IMR-90 (cell line): ENCODE data around the gene KCMF1. TPM values are rescaled to one million over a fixed set of nuclear protein-coding genes. Genes with fewer than 3 reads are reported as not detected.

Experiments used
- ATAC-seq: fragments of 200-7000 bp; cut with Tn5 transposase; 2 replicates; pipeline ENCODE4 v1.9.1; 2020; ENCODE audit warnings: low read depth, mild to moderate bottlenecking, moderate library complexity
- BruUV-seq: library from RNA; stranded (reverse); fragments of 400-500 nt; replicated peaks from 2 replicates; lab custom pipeline; 2021; lab: Mats Ljungman, UMichigan
- CTCF ChIA-PET: fragments of 300-600 bp; formaldehyde crosslinking; extraction: SDS; loops from one replicate; lab custom pipeline; 2021; ENCODE audit warnings: antibody characterized with exemption; lab: Yijun Ruan, JAX
- POLR2A ChIA-PET: fragments of 300-600 bp; sonication (Branson Sonifier 250); formaldehyde crosslinking; loops from one replicate; lab custom pipeline; 2022; ENCODE audit warnings: antibody characterized with exemption; ENCODE audit not compliant: unreplicated experiment; lab: Charles Lee
- DNase-seq: peaks from one replicate; pipeline ENCODE4 v3.0.0; 2013
- H2AFZ ChIP-seq: replicated peaks from 2 replicates; pipeline ENCODE3; 2013; ENCODE audit warnings: low read length, mild to moderate bottlenecking; ENCODE audit not compliant: poor library complexity
- H2AK5ac ChIP-seq: 2 replicates; pipeline ENCODE4 v1.6.1; 2013; ENCODE audit warnings: low read depth, low read length, inconsistent platforms
- H2AK9ac ChIP-seq: replicated peaks from 2 replicates; pipeline ENCODE3; 2013; ENCODE audit warnings: mild to moderate bottlenecking, low read depth, low read length, moderate library complexity; ENCODE audit not compliant: poor library complexity
- H2BK120ac ChIP-seq: 2 replicates; pipeline ENCODE4 v1.6.1; 2013; ENCODE audit warnings: low read depth, low read length, inconsistent platforms
- H2BK15ac ChIP-seq: 3 replicates; pipeline ENCODE4 v1.6.1; 2013; ENCODE audit warnings: low read depth, low read length, inconsistent platforms
- H2BK20ac ChIP-seq: 2 replicates; pipeline ENCODE4 v1.6.1; 2013; ENCODE audit warnings: low read depth, mild to moderate bottlenecking, inconsistent platforms, low read length, moderate library complexity
- H2BK5ac ChIP-seq: 2 replicates; pipeline ENCODE4 v1.6.1; 2013; ENCODE audit warnings: mild to moderate bottlenecking, low read depth, low read length, inconsistent platforms; ENCODE audit not compliant: poor library complexity, severe bottlenecking
- H3K14ac ChIP-seq: replicated peaks from 2 replicates; pipeline ENCODE4 v1.6.1; 2013; ENCODE audit warnings: low read depth, low read length, inconsistent platforms
- H3K18ac ChIP-seq: 2 replicates; pipeline ENCODE4 v1.6.1; 2013; ENCODE audit warnings: low read depth, low read length, control low read depth
- H3K23ac ChIP-seq: 2 replicates; pipeline ENCODE4 v1.6.1; 2013; ENCODE audit warnings: low read depth, low read length, inconsistent platforms
- H3K27ac ChIP-seq: 2 replicates; pipeline ENCODE4 v1.5.1; 2013; ENCODE audit warnings: mild to moderate bottlenecking, control low read depth, low read length; ENCODE audit not compliant: insufficient read depth
- H3K27me3 ChIP-seq: 2 replicates; pipeline ENCODE4 v1.6.1; 2013; ENCODE audit warnings: low read length; ENCODE audit not compliant: control insufficient read depth, insufficient read depth
- H3K36me3 ChIP-seq: 2 replicates; pipeline ENCODE4 v1.6.1; 2013; ENCODE audit warnings: low read length, mixed read lengths; ENCODE audit not compliant: control insufficient read depth, insufficient read depth
- H3K4ac ChIP-seq: 2 replicates; pipeline ENCODE4 v1.6.1; 2013; ENCODE audit warnings: low read depth, low read length, inconsistent platforms
- H3K4me1 ChIP-seq: 2 replicates; pipeline ENCODE4 v1.6.1; 2013; ENCODE audit warnings: low read length, mixed read lengths; ENCODE audit not compliant: control insufficient read depth, insufficient read depth
- H3K4me2 ChIP-seq: 2 replicates; pipeline ENCODE4 v1.6.1; 2013; ENCODE audit warnings: low read depth, mild to moderate bottlenecking, control low read depth, low read length, moderate library complexity
- H3K4me3 ChIP-seq: 2 replicates; pipeline ENCODE4 v1.5.1; 2013; ENCODE audit warnings: low read depth, mild to moderate bottlenecking, control low read depth, low read length, moderate library complexity; ENCODE audit not compliant: insufficient read depth
- H3K56ac ChIP-seq: 2 replicates; pipeline ENCODE4 v1.6.1; 2013; ENCODE audit warnings: low read length, inconsistent platforms; ENCODE audit not compliant: insufficient read depth; ENCODE audit errors: extremely low read depth
- H3K79me1 ChIP-seq, 2 experiments: 2 replicates each; pipeline ENCODE4 v1.6.1; 2013; ENCODE audit warnings: low read length in 2 of 2, inconsistent platforms in 1 of 2, low read depth in 1 of 2
- H3K9ac ChIP-seq: 2 replicates; pipeline ENCODE4 v1.6.1; 2013; ENCODE audit warnings: low read depth, low read length, control low read depth
- H3K9me1 ChIP-seq: 2 replicates; pipeline ENCODE4 v1.6.1; 2013; ENCODE audit warnings: low read length, inconsistent platforms; ENCODE audit not compliant: insufficient read depth
- H3K9me3 ChIP-seq: 2 replicates; pipeline ENCODE4 v1.6.1; 2013; ENCODE audit warnings: low read length; ENCODE audit not compliant: control insufficient read depth, insufficient read depth
- H4K20me1 ChIP-seq: 2 replicates; pipeline ENCODE4 v1.6.1; 2013; ENCODE audit warnings: low read length, inconsistent platforms; ENCODE audit not compliant: insufficient read depth
- H4K5ac ChIP-seq: 2 replicates; pipeline ENCODE4 v1.6.1; 2013; ENCODE audit warnings: mild to moderate bottlenecking, low read depth, low read length, control low read depth
- H4K8ac ChIP-seq, 2 experiments: 2 replicates each; pipeline ENCODE4 v1.6.1; 2013; ENCODE audit warnings: low read depth in 2 of 2, low read length in 2 of 2, control low read depth in 1 of 2, inconsistent platforms in 1 of 2
- H4K91ac ChIP-seq: 2 replicates; pipeline ENCODE4 v1.6.1; 2013; ENCODE audit warnings: low read depth, low read length, inconsistent platforms; ENCODE audit not compliant: insufficient read depth
- BHLHE40 ChIP-seq: fragments of 150-350 bp; IDR thresholded peaks from 2 replicates; pipeline ENCODE4 v1.6.1; 2016; ENCODE audit warnings: mild to moderate bottlenecking, low read depth, low read length
- CEBPB ChIP-seq: IDR thresholded peaks from 2 replicates; pipeline ENCODE4 v1.6.1; 2012; ENCODE audit warnings: low read depth, low read length, improper control_type of control experiment
- CHD1 ChIP-seq: IDR thresholded peaks from 2 replicates; pipeline ENCODE4 v1.6.1; 2012; ENCODE audit warnings: low read depth, low read length, improper control_type of control experiment
- ELK1 ChIP-seq: fragments of 150-350 bp; IDR thresholded peaks from 2 replicates; pipeline ENCODE4 v1.6.1; 2016; ENCODE audit warnings: low read depth, mild to moderate bottlenecking, low read length, moderate library complexity, borderline replicate concordance
- FOS ChIP-seq: fragments of 150-350 bp; IDR thresholded peaks from 2 replicates; pipeline ENCODE4 v1.6.1; 2016; ENCODE audit warnings: low read depth, low read length
- MAFK ChIP-seq: IDR thresholded peaks from 2 replicates; pipeline ENCODE4 v1.6.1; 2012; ENCODE audit warnings: low read depth, low read length, improper control_type of control experiment
- MAZ ChIP-seq: IDR thresholded peaks from 2 replicates; pipeline ENCODE4 v1.6.1; 2012; ENCODE audit warnings: low read depth, mild to moderate bottlenecking, low read length, improper control_type of control experiment, moderate library complexity, borderline replicate concordance
- MXI1 ChIP-seq: IDR thresholded peaks from 2 replicates; pipeline ENCODE4 v1.6.1; 2012; ENCODE audit warnings: low read depth, mild to moderate bottlenecking, low read length, moderate library complexity, borderline replicate concordance
- NFE2L2 ChIP-seq: fragments of 150-350 bp; IDR thresholded peaks from 2 replicates; pipeline ENCODE4 v1.6.1; 2016; ENCODE audit warnings: low read depth, mild to moderate bottlenecking, low read length
- POLR2A ChIP-seq: IDR thresholded peaks from 2 replicates; pipeline ENCODE4 v1.6.1; 2012; ENCODE audit warnings: mild to moderate bottlenecking, low read depth, low read length
- RAD21 ChIP-seq: IDR thresholded peaks from 2 replicates; pipeline ENCODE4 v1.6.1; 2012; ENCODE audit warnings: low read length, improper control_type of control experiment
- RCOR1 ChIP-seq: IDR thresholded peaks from 2 replicates; pipeline ENCODE4 v1.6.1; 2012; ENCODE audit warnings: mild to moderate bottlenecking, low read length, improper control_type of control experiment; ENCODE audit not compliant: insufficient replicate concordance
- RFX5 ChIP-seq: IDR thresholded peaks from 2 replicates; pipeline ENCODE4 v1.8.0; 2012; ENCODE audit warnings: low read depth, mild to moderate bottlenecking, low read length, moderate library complexity
- SMC3 ChIP-seq: fragments of 150-350 bp; IDR thresholded peaks from 2 replicates; pipeline ENCODE4 v1.6.1; 2016; ENCODE audit warnings: low read depth, mild to moderate bottlenecking, antibody characterized with exemption, low read length, moderate library complexity
- WGBS, 2 experiments: methylation state at CpG; one replicate each; pipeline versions ENCODE4 v1.1.5 to v1.1.7; 2013; ENCODE audit warnings: missing lambda C conversion rate in 2 of 2; ENCODE audit not compliant: insufficient read length in 1 of 2; ENCODE audit errors: extremely low coverage in 2 of 2; 5-methylcytosine and 5-hydroxymethylcytosine counted together
- dilution Hi-C: fragments of 300-500 bp; cut with HindIII; formaldehyde crosslinking; loops from one replicate; pipeline ENCODE4 v1.14.3; 2018; ENCODE audit warnings: low sequenced_read_pairs; ENCODE audit not compliant: unreplicated experiment
- in situ Hi-C: fragments of 300-500 bp; cut with MboI; formaldehyde crosslinking; loops from 3 replicates; pipeline ENCODE4 v1.14.3; 2019; ENCODE audit warnings: low sequenced_read_pairs, inconsistent platforms, mixed read lengths
- intact Hi-C: fragments of 100-400 bp; cut with micrococcal nuclease; formaldehyde crosslinking; loops from 2 replicates; pipeline ENCODE4 v1.10.0; 2022
- polyA plus RNA-seq, 3 experiments: library from polyadenylated mRNA; depleted of rRNA; stranded (reverse); fragments of >200 nt; gene quantifications; 2 replicates each; pipeline ENCODE4 v1.2.3, GENCODE V29; 2012; ENCODE audit warnings: low replicate concordance in 1 of 3
- total RNA-seq: library from RNA; depleted of rRNA; stranded (reverse); fragments of >200 nt; gene quantifications from 2 replicates; pipeline ENCODE4 v1.2.3, GENCODE V29; 2012
- TF ChIP-seq, protein P1 (sequence below): fragments of 150-350 bp; IDR thresholded peaks from 2 replicates; pipeline ENCODE4 v1.6.1; 2017; ENCODE audit warnings: mild to moderate bottlenecking, antibody characterized with exemption, low read length, low read depth
- TF ChIP-seq, protein P2 (sequence below): conservative IDR thresholded peaks from 2 replicates; pipeline ENCODE4 v1.5.1; 2012; ENCODE audit warnings: mild to moderate bottlenecking, low read depth, low read length, improper control_type of control experiment

The KCMF1 gene
- total and polyA plus RNA-seq, 2 of the 4 experiments (the other 2 are of a cell fraction), result 49.9 to 108 TPM

GRCh38 chr2:85012431-85012830 is 41.5 kb downstream of the KCMF1 start:
- WGBS, 2 experiments, result 60% methylated on average over 1 of the region's 4 CpGs; no CpG with 5 or more reads in 1 of the 2 experiments
- Histone ChIP-seq H4K5ac (no peak overlapping the region), H2BK20ac (no peak overlapping the region), H3K4ac (no peak overlapping the region), H4K20me1 (peaks cover 80% of the 10 kb centered on the region), H3K56ac (no peak overlapping the region), H2AFZ (no peak overlapping the region), H3K4me2 (no peak overlapping the region), H2AK9ac (no peak overlapping the region), H3K23ac (peak overlapping the region; percentile 31; the same call in 1 of the 2 replicates), H3K9me3 (no peaks in the 10 kb centered on the region), H3K4me1 (peaks cover 21% of the 10 kb centered on the region), H3K79me1 (peaks cover 15 to 68% of the 10 kb centered on the region in 2 experiments), H3K27me3 (no peaks in the 10 kb centered on the region), H3K27ac (no peak overlapping the region), H3K14ac (no peak overlapping the region), H4K8ac (no peak overlapping the region), H3K9me1 (peaks cover 21% of the 10 kb centered on the region), H2BK15ac (no peak overlapping the region), H2BK120ac (no peak overlapping the region), H2BK5ac (peak overlapping the region; percentile 60), H3K4me3 (no peak overlapping the region), H3K9ac (no peak overlapping the region), H3K36me3 (peaks cover 9% of the 10 kb centered on the region), H3K18ac (no peak overlapping the region), H4K91ac (no peak overlapping the region), H2AK5ac (no peak overlapping the region)
- in situ Hi-C loops, result no loop called here
- BruUV-seq, result no TSS peak
- POLR2A ChIA-PET, result no interaction called here
- ATAC-seq (no peak), DNase-seq (no peak)
- CTCF ChIA-PET, result no interaction called here
- TF ChIP-seq MAFK (no peak), MXI1 (no peak), NFE2L2 (no peak), RFX5 (no peak), CEBPB (no peak), POLR2A (no peak), BHLHE40 (no peak), ELK1 (no peak), RAD21 (no peak), FOS (no peak), RCOR1 (no peak), SMC3 (no peak), CHD1 (no peak), MAZ (no peak)
- TF ChIP-seq, protein P1, sequence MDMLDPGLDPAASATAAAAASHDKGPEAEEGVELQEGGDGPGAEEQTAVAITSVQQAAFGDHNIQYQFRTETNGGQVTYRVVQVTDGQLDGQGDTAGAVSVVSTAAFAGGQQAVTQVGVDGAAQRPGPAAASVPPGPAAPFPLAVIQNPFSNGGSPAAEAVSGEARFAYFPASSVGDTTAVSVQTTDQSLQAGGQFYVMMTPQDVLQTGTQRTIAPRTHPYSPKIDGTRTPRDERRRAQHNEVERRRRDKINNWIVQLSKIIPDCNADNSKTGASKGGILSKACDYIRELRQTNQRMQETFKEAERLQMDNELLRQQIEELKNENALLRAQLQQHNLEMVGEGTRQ, result no peak
- TF ChIP-seq, protein P2, sequence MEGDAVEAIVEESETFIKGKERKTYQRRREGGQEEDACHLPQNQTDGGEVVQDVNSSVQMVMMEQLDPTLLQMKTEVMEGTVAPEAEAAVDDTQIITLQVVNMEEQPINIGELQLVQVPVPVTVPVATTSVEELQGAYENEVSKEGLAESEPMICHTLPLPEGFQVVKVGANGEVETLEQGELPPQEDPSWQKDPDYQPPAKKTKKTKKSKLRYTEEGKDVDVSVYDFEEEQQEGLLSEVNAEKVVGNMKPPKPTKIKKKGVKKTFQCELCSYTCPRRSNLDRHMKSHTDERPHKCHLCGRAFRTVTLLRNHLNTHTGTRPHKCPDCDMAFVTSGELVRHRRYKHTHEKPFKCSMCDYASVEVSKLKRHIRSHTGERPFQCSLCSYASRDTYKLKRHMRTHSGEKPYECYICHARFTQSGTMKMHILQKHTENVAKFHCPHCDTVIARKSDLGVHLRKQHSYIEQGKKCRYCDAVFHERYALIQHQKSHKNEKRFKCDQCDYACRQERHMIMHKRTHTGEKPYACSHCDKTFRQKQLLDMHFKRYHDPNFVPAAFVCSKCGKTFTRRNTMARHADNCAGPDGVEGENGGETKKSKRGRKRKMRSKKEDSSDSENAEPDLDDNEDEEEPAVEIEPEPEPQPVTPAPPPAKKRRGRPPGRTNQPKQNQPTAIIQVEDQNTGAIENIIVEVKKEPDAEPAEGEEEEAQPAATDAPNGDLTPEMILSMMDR, result no peak
- intact Hi-C loops, result loop anchor here (2.0 kb wide), 1 partner anchor 40 kb away; no protein-coding TSS in a partner anchor
- dilution Hi-C loops, result no loop called here
